Liver (tissue), 3 donors: ENCODE results near the gene C6orf132.

Source experiments
- EGR1 ChIP-seq, 2 donors: IDR thresholded peaks; 2 replicates each; pipeline ENCODE4 v1.6.1; 2016 to 2018; ENCODE audit warnings: antibody characterized with exemption in 2 of 2, low read depth in 2 of 2
- GABPA ChIP-seq, 2 donors: IDR thresholded peaks in 1 of 2; conservative IDR thresholded peaks in 1 of 2; 2 replicates each; pipeline ENCODE4 v1.6.1; 2016; ENCODE audit warnings: antibody characterized with exemption in 2 of 2, mild to moderate bottlenecking in 1 of 2, moderate library complexity in 1 of 2
- JUND ChIP-seq, 2 donors: IDR thresholded peaks; 2 replicates each; pipeline ENCODE4 v1.6.1; 2016; ENCODE audit warnings: antibody characterized with exemption in 2 of 2
- YY1 ChIP-seq: IDR thresholded peaks from 2 replicates; pipeline ENCODE4 v1.6.1; 2016; ENCODE audit warnings: antibody characterized with exemption, mild to moderate bottlenecking
- TF ChIP-seq, protein P1 (sequence below): fragments of 150-350 bp; IDR thresholded peaks from 2 replicates; pipeline ENCODE4 v1.5.1; 2017; ENCODE audit warnings: improper control_type of control experiment, low read depth, low read length; ENCODE audit not compliant: missing input control
- TF ChIP-seq, protein P2 (sequence below): IDR thresholded peaks from 2 replicates; pipeline ENCODE4 v1.6.1; 2016; ENCODE audit warnings: antibody characterized with exemption
- TF ChIP-seq, protein P3 (sequence below): IDR thresholded peaks from 2 replicates; pipeline ENCODE4 v1.6.1; 2016; ENCODE audit warnings: antibody characterized with exemption, mild to moderate bottlenecking
- donor health status: healthy.
- donor health status: healthy.

DNA sequence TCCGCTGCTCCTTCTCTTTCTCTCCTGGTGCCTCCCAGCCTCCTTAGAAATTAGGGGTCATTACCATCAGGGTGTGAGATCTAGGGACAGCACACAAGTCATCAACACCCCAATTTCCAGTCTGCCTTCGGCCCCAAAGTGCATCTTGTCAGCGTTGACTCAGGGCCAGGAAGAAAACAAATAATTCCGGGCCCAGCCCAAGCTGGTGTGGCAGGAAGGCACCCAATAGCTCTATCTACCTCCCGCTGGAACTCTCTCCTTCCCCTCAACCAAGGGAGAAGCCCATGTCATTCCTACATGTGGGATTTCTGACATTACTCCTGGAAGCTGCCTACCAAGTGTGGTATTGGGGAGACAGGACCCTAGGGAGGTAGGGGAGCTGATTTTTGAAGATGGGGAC lies 11.5 kb upstream of the C6orf132 start:
- TF ChIP-seq, protein P1, sequence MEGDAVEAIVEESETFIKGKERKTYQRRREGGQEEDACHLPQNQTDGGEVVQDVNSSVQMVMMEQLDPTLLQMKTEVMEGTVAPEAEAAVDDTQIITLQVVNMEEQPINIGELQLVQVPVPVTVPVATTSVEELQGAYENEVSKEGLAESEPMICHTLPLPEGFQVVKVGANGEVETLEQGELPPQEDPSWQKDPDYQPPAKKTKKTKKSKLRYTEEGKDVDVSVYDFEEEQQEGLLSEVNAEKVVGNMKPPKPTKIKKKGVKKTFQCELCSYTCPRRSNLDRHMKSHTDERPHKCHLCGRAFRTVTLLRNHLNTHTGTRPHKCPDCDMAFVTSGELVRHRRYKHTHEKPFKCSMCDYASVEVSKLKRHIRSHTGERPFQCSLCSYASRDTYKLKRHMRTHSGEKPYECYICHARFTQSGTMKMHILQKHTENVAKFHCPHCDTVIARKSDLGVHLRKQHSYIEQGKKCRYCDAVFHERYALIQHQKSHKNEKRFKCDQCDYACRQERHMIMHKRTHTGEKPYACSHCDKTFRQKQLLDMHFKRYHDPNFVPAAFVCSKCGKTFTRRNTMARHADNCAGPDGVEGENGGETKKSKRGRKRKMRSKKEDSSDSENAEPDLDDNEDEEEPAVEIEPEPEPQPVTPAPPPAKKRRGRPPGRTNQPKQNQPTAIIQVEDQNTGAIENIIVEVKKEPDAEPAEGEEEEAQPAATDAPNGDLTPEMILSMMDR: no peak
- TF ChIP-seq EGR1 (IDR thresholded peaks at IDR 0.05; ENCODE audit: low read depth in 2 of 2) (no peak), GABPA (IDR thresholded peaks at IDR 0.05 in 1 of 2, conservative IDR thresholded peaks at IDR 0.05 in 1 of 2) (no peak), JUND (IDR thresholded peaks at IDR 0.05) (no peak), YY1 (no peak)
- TF ChIP-seq, protein P2, sequence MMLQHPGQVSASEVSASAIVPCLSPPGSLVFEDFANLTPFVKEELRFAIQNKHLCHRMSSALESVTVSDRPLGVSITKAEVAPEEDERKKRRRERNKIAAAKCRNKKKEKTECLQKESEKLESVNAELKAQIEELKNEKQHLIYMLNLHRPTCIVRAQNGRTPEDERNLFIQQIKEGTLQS: no peak
- TF ChIP-seq, protein P3, sequence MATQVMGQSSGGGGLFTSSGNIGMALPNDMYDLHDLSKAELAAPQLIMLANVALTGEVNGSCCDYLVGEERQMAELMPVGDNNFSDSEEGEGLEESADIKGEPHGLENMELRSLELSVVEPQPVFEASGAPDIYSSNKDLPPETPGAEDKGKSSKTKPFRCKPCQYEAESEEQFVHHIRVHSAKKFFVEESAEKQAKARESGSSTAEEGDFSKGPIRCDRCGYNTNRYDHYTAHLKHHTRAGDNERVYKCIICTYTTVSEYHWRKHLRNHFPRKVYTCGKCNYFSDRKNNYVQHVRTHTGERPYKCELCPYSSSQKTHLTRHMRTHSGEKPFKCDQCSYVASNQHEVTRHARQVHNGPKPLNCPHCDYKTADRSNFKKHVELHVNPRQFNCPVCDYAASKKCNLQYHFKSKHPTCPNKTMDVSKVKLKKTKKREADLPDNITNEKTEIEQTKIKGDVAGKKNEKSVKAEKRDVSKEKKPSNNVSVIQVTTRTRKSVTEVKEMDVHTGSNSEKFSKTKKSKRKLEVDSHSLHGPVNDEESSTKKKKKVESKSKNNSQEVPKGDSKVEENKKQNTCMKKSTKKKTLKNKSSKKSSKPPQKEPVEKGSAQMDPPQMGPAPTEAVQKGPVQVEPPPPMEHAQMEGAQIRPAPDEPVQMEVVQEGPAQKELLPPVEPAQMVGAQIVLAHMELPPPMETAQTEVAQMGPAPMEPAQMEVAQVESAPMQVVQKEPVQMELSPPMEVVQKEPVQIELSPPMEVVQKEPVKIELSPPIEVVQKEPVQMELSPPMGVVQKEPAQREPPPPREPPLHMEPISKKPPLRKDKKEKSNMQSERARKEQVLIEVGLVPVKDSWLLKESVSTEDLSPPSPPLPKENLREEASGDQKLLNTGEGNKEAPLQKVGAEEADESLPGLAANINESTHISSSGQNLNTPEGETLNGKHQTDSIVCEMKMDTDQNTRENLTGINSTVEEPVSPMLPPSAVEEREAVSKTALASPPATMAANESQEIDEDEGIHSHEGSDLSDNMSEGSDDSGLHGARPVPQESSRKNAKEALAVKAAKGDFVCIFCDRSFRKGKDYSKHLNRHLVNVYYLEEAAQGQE: no peak
